GM21423 (cell line): ENCODE results near the gene GLOD5.

Source experiments
- ATAC-seq: cut with Tn5 transposase; IDR thresholded peaks from one replicate; pipeline ENCODE4 v1.9.1; 2021; ENCODE audit warnings: mild to moderate bottlenecking, moderate library complexity; ENCODE audit not compliant: unreplicated experiment

GLOD5 gene

DNA sequence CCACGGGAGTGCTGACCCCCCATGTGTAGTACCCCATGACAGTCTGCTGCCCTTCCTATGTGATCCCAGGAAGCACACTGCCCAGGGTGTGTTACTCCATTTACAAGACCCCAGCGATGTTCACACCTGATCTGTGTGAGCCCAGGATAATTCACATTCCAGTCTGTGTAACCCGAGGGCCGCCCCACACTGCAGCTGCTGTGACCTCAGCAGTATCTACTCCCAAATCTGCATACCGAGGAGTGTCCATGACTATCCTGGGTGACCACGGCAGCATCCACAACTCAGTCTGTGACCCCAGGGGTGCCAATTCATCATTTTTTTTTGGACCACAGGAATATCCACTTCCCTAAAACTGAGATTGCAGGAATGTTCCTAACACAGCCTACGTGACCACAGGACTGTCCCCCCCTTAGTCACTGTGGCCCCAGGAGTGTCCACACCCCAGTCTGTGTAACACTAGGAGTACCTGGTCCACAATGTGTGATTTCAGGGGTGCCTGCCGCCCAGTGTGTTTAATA lies 7.8 kb upstream of the GLOD5 start:
- ATAC-seq, result no peak

DNA sequence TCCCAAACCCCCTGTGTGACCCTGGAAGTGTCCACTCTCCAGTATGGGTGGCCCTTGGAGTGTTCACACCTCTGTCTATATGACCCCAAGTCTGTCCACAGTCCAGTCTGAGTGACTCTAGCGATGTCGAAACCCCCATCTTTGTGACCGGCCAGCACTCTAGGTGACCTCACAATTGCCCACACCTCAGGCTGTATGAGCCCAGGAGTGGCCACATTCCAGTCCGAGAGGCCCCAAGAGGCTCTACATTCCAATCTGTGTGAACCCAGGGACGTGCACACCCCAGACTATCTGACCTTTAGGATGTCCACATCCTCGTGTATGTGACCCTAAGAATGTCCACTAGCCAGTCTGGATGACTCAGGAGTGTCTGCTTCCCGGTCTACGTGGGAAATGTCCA lies 7.3 kb upstream of the GLOD5 start:
- ATAC-seq, result no peak

DNA sequence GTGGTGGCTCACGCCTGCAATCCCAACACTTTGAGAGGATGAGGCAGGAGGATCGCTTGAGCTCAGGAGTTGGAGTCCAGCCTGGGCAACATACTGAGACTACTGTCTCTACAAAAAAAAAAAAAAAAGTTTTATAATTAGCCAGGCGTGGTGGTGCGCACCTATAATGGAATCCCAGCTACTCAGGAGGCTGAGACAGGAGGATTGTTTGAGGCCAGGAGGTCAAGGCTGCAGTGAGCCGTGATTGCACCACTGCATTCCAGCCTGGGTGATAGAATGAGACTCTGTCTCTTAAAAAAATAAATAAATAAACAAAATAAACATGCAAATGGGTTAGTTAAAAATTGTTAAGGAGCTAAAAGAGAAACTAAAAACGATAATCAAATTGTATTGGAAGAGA lies 7.7 kb downstream of the GLOD5 start:
- no peak for ATAC-seq

DNA sequence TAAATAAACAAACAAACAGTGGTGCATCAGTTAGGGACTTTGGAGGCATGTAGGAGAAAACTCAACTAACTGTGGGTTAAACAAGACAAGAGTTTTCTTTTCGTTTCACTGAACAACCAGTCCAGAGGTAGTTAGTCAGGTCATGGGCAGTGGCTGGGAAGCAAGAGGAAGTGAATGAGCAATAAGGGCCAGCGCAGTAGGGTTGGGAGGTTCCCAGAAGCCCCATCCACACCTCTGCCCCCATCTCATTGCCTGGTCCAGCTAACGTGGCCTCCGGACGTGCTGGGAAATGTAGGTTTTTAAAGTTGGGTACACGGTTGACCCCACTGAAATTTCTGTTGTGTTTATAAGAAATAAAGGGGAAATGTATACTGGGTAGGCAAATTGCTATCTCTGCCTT lies 8.7 kb downstream of the GLOD5 start:
- ATAC-seq, result no peak

DNA sequence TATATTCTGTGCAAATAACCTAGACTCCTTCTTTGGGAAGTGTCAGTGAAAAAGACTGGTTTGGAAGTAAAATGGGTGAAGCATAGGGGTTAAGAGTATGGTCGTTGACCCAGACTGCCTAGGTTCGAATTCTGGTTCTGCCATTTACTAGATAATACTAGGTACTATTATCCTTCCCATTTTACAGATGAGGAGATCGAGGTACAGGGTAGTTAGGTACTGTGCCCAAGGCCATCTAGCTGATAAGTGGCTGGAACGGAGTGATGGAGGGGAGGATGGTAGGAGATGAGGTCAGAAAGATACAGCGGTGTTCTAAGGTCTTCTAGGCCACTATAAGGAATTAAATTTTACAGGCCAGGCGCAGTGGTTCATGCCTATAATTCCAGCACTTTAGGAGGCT lies 11.1 kb downstream of the GLOD5 start:
- ATAC-seq, result no peak

DNA sequence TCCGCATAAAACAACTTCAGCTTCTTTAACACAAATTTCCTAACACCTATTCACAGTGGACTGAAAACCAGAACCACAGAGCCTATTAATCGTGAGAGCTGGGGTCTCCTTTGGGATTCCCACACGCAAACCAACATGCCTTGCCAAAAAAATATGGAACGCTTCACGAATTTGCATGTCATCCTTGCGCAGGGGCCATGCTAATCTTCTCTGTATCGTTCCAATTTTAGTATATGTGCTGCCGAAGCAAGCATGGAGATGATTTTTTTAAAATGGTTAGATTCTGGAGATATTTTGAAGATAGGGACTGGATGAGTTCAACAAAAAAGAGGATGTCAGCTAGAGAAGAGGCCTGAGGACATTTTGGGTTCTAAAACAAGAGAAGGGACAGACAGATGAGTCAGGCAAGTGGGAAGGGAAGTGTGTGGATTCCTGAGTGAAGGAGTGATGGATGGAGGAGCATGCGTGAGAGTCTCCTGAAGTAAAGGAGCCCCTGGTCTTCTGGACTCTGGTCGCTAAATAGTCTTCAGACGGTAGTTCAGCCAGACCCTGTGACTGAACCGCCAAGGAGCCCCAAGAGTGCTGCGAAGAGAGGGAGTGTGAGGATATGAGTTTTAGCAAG lies 15.4 kb downstream of the GLOD5 start:
- ATAC-seq, result no peak

DNA sequence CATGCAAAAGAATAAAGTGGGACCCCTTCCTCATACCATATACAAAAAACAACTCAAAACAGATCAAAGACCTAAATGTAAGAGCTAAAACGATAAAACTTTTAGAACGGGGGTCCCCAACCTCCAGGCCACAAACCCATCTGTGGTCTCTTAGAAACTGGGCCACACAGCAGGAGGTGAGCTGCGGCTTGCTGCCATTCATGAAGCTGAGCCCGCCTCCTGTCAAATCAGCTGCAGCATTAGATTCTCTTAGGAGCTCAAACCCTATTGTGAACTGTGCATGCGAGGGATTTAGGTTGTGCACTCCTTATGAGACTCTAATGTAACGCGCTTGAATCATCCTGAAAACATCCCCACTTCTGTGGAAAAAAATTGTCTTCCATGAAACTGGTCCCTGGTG lies 17.9 kb downstream of the GLOD5 start:
- no peak for ATAC-seq

DNA sequence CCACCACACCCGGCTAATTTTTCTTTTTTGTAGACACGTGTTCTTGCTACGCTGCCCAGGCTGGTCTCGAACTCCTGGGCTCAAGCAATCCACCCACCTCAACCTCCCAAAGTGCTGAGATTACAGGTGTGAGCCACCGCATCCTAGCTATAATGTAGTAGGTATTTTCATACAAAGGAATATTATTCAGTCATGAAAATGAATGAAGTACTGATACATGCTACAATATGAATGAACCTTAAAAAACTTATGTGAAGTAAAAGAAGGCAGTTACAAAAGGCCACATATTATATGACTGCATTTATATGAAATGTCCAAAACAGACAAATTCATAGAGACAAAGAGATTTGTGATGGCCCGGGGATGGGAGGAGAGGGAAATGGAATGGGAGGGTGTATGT lies 20.2 kb downstream of the GLOD5 start:
- no peak for ATAC-seq

DNA sequence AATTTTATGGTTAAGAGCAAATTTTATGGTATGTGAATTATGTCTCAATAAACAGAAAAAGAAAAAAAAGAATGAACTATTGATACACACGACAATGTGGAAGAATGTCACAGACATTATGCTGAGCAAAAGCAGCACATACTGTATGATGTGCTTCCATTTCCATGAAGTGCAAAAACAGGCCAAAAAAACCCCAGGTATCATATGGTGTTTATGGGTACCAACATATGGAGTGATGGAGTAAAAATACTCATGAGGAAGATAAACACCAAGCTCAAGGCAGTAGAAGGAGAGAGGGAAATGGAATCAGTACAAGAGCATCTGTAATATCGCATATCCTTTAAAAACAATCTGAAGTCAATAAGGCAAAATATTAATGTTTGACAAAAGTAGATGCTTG lies 20.7 kb downstream of the GLOD5 start:
- ATAC-seq, result no peak

DNA sequence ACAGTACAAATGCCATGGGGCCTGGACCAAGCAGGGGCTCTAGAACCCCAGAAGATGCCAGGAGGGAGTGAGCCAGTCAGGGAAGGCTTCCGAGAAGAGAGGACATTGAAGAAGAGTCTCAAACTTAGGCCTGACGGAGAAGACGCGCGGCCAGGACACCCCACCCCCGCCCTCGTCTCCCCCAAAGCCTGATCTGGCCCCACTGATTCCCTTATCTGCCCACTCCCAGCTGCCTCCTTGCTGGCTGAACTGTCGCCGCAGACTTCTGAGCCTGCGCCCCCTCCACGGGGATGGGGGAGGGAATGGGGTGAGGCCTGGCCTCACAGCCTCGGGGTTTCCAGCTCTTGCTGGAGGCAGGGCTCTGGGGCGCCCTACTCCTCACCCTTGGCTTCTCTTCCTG lies 21.2 kb downstream of the GLOD5 start:
- ATAC-seq, result no peak

DNA sequence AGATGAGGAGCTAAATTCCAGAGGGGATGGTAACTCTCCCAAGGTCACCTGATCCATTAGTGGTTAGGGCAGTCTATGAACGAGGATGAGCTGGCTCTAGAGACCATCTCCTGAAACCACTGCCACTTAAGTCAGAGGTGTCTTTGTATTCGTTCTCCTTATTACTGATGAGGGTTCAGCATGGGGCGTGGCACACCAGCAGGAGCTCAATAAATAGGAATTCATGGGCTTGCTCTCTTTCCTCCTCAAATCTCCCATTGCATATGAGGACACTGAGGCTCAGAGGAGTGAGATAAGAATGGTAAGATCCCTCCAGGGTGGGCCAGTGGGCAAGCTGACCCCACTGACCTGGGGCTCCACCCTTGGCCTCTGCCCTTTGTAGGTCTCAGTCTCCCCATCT lies 23.2 kb downstream of the GLOD5 start:
- ATAC-seq, result no peak

DNA sequence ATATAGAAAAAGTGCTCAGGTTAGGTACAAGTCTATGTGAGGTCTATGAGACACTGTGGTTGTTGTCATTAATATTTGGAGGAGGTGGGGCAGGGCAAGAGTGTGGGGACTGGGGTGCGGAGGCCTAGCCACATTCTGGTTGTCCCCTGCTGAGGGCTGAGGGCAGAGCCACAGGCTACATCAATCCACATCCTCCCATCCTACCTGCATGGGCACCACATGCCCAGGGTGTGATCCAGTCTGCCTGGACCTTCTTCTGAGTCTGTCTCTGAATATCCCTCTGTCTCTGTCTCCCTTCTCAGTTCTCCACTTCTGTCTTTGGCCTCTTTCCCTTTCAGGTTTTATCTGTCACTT lies 23.6 kb downstream of the GLOD5 start:
- no peak for ATAC-seq

DNA sequence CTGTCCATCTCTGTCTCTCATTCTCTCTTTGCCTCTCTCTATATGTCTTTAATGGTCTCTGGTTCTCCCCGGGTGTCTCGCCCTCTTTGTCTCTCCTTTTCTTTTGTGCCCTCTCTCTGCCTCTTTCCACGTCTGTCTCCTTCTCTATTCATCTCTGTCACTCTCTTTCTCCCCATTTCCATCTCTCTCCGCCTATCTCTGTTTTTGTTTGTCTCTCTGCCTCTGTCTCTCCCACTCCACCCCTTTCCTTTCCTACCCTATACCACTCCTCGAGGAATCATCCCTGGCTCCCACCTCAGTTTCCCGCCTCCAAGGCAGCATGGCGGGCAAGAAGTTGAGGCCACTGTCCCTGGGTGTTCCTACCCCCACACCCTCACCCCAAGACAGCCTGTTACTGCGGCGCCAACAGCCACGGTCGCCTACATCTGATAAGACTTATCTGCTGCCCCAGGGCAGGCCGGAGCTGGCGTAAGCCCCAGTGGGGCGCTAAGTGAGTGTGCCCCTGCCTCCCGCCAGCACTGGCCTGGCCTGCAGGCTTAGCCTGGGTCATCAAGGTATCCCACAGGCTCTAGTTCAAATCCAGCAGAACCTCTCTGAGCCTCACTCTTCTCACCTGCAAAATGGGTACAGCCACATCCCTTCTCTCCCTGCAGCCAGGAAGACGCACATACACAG lies 24.1 kb downstream of the GLOD5 start:
- no peak for ATAC-seq

DNA sequence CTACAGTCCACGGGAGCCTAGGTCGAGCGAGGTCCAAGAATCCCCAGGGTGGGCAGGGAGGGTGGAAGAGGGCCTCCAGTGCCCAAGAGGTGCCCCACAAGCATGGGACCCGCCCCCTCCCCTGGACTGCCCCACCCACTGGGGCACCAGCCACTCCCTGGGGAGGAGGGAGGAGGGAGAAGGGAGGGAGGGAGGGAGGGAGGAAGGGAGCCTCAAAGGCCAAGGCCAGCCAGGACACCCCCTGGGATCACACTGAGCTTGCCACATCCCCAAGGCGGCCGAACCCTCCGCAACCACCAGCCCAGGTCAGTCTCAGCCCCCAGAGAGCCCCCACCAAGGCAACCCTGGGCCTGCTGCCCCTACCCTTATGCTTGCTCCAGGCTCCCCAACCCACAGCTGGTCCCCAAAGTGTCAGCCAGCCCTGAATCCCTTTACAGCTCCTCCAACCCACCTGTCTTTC lies 24.8 kb downstream of the GLOD5 start, which contains the start of gene GATA1:
Gene GATA1, plus strand, starts transcription at position 250 of the 460 bp plus-strand sequence. CDS start 4,520 bp downstream, outside the sequence.
- ATAC-seq, result no peak

DNA sequence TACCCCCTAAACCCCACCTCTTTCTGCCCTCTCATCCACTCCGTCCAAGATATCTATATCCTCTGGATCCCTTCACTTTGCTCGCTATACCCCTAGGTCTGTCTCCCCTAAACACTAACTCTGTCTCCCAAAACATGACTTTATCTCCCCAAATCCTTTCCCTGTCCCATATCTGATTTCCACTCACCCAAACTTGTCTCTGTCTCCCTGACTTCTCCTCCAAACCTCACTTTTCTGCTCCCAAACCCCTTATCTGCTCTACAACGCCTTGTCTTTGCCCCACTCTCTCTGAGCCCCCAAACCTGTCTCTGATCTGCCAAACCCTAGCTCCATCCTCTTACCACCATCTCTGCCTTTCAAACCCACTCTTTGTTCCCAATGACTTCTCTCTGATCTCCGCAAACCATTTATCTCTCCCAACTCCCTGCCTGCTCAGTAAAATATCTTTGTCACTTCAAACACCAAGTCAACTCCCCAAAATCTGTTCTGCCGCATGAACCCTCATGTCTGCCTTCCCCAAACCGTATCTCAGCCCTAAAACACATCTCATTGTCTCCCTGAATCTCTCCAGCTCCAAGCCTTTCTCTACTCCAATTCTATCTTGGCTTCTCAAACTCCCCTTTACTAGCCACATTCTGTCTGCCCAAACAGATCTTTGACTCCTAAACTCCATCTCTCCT lies 25.4 kb downstream of the GLOD5 start:
- ATAC-seq, result no peak

DNA sequence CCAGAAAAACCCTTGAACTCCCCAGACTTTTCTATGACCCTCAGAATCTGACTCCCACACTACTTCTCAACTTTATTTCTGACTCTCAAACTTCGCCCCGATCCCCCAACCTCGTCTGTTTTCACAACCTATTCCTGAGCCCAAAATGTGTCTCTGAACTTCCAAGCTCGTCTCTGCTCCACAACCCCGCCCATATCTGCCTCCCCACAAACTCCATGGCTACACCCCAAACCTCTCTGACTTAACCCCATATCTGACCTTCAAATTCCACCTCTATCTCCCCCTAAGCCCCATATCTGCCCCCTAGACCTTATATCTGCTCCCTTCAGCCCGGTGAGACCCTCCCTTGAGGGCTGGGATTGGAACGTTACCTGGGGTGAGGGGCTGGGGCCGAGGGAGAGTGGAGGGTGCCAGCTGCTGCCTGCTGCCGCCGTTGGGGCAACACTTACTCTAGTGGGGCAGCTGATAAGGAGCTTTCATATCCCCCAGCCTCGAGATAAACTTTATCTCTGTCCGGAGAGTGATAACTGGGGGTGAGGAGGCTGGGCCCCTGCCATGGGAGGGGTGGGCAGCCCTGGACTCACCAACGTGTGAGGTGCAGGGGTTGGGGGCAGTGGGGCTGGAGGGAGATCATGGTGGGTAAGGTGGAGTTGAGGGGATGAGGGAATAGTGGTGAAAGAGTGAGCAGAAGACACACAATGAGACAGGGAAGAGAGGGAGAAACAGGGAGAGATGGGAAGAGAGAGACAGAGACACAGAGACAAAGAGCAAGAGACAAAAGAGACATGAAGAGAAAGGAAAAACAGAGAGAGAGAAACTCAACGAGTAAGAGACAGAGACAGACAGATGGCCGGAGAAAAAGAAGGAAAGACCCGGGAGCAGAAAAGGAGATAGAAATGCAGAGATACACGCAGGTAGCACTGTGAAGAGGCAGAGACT lies 26.2 kb downstream of the GLOD5 start:
- ATAC-seq, result no peak

DNA sequence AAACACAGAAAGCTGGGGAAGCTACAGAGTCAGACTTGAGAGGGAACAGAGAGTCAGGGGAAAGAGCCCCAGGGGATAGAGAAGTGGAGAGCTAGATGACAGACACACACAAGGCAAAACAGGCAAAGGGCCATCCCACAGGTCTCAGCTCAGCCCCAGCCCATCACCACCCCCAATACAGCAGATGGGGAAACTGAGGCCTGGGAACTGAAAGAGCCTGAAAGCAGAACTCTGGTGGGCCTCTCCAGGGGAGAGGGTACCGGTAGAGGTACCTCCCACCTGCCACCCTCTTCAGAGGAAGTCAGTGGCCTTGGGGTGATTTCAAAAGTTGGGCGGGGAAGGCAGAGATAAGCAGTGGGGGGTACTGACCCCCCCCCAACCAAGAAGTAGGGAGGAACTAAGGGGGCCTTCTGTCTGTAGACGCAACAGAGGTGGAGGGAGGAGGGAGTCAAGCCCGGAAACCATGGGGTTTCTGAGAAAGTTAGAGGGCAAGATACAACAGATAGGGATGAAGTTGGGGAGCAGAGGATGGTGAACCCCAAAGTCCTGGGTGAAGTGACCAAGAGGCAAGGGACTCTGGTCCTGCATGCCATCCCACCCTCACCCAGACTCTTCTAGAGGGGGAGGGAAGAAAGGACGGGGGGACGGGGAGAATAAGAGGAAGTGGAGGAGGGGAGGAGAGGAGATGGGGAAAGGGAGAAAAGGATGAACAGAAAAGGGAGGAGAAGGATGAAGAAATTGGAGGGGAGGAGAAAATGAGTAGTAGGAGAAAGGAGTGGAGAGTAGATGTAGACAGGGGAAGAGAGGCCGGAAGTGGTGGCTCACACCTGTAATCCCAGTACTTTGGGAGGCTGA lies 28.0 kb downstream of the GLOD5 start:
- no peak for ATAC-seq

DNA sequence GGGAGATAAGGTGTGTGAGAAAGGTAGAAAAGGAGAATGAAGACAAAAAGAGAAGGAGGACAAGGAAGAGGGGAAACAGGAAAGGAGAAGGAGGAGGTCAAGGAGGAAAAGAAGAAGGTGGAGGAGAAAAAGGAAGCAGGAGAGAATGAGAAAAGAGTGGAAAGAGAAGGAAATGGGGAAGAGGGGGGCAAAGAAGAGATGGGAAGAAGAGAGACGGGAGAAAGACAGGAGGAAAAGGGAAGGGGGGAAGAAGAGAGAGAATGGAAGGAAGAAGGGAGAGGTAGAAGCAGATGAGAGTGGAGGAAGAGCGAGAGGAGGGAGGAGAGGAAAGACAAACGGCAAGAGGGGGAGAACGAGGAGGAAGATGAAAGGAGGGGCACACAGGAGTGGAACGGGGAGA lies 28.9 kb downstream of the GLOD5 start:
- no peak for ATAC-seq

DNA sequence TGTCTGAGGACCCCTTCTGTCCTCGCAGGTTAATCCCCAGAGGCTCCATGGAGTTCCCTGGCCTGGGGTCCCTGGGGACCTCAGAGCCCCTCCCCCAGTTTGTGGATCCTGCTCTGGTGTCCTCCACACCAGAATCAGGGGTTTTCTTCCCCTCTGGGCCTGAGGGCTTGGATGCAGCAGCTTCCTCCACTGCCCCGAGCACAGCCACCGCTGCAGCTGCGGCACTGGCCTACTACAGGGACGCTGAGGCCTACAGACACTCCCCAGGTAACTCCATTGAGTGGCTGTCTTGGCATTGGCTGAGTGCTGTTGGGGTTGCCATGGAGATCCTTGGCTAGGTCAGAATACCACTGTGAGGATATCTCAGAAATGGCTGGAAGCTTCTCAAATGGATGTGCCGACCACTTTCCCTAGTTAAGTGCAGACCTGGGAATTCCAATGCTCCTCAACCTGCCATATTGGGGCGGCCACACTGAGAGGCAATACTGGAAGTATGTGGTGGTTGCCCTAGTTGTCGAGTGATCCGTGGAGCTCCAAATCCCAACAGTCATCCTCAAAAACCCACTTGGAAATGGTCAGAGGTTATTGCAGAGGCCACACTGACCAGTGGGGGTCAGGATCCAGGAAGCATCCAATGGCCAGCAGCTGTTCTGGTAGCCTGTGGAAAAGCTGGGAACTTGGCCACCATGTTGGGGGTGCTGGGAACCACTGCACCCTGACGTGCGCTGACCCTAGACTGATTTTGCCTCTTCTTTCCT lies 29.7 kb downstream of the GLOD5 start:
- no peak for ATAC-seq
